ENCODE data around the gene DIP2B.

The DIP2B gene

GRCh38 chr12:50686406-50686805 lies 181.6 kb downstream of the DIP2B start:
- no peak for DNase-seq

GRCh38 chr12:50686976-50687375 lies 182.2 kb downstream of the DIP2B start:
- DNase-seq: no peak

- DNase-seq: no peak
Observed at GRCh38 chr12:50689437-50689836, 184.7 kb downstream of the DIP2B start.

GRCh38 chr12:50690925-50691324 lies 186.1 kb downstream of the DIP2B start:
- no peak for DNase-seq

- no peak for DNase-seq
Observed at GRCh38 chr12:50695961-50696360, 191.2 kb downstream of the DIP2B start.

- no peak for DNase-seq
Observed at GRCh38 chr12:50696931-50697330, 192.1 kb downstream of the DIP2B start.

GRCh38 chr12:50699154-50699553 lies 194.4 kb downstream of the DIP2B start:
- no peak for DNase-seq

GRCh38 chr12:50699940-50700339 lies 195.2 kb downstream of the DIP2B start:
- no peak for DNase-seq

- no peak for DNase-seq
Observed at GRCh38 chr12:50706606-50707005, 201.8 kb downstream of the DIP2B start.

GRCh38 chr12:50707396-50707795 lies 202.6 kb downstream of the DIP2B start:
- no peak for DNase-seq

GRCh38 chr12:50708631-50709030 lies 203.8 kb downstream of the DIP2B start:
- DNase-seq: no peak

GRCh38 chr12:50711121-50711520 lies 206.3 kb downstream of the DIP2B start:
- DNase-seq: no peak

GRCh38 chr12:50715174-50715573 lies 210.4 kb downstream of the DIP2B start:
- DNase-seq: no peak

GRCh38 chr12:50718760-50719159 lies 214.0 kb downstream of the DIP2B start:
- no peak for DNase-seq

- no peak for DNase-seq
Observed at GRCh38 chr12:50720085-50720484, 215.3 kb downstream of the DIP2B start.

GRCh38 chr12:50720501-50720900 lies 215.7 kb downstream of the DIP2B start:
- no peak for DNase-seq

GRCh38 chr12:50723865-50724264 lies 219.1 kb downstream of the DIP2B start:
- DNase-seq: no peak

GRCh38 chr12:50725011-50725942 lies 220.5 kb downstream of the DIP2B start:
- no peak for DNase-seq

GRCh38 chr12:50727466-50727865 lies 222.7 kb downstream of the DIP2B start:
- no peak for DNase-seq

GRCh38 chr12:50728417-50728816 lies 223.6 kb downstream of the DIP2B start:
- no peak for DNase-seq

GRCh38 chr12:50728841-50729240 lies 224.1 kb downstream of the DIP2B start:
- DNase-seq: no peak

GRCh38 chr12:50732591-50732990 lies 227.8 kb downstream of the DIP2B start:
- DNase-seq: no peak

GRCh38 chr12:50733706-50734105 lies 228.9 kb downstream of the DIP2B start:
- DNase-seq: no peak

GRCh38 chr12:50734409-50735263 lies 229.9 kb downstream of the DIP2B start:
- DNase-seq: no peak
